ENCODE results near the gene NUP54.
A peak's percentile ranks its signal among the peaks of the same experiment; 100 is the strongest.

The NUP54 gene

DNA sequence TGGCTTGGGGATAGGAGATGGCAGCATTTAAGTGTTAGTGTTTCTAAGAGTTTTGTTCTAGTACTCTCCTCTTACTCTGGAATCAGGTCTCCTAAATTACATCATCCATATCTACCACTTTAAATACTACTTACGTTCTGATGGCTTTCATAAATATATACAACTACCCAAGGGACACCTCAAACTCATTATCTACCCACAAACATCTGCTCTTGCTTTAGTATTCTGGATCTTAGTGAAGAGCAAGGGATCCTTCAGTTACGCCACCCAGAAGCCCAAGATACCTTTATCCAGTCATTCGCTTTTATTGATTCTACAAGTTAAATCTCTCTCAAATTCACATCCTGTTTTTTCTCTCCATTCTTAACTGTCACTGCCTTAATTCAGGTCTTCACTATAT, 7.0 kb downstream of the NUP54 start:
- no peak for DNase-seq

- DNase-seq = no peak
Observed at GRCh38 chr4:76127754-76128153, 20.4 kb downstream of the NUP54 start.

- DNase-seq = no peak
Observed at GRCh38 chr4:76125816-76126215, 22.4 kb downstream of the NUP54 start.

DNA sequence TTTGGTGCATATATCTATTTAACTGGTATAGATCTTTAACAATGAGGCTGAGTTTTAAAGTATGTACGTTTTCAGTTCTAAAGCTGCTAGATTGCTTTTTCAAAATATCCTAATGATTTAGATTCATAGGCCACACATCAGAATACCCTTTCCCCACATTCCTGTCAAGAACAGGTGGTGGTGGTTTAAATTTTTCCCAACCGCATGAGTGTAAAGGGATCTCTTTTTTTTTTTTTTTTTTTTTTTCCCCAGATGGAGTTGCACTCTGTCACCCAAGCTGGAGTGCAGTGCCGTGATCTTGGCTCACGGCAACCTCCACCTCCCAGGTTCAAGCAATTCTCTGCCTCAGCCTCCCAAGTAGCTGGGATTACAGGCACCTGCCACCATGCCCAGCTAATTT, 28.0 kb downstream of the NUP54 start:
- no peak for DNase-seq

DNA sequence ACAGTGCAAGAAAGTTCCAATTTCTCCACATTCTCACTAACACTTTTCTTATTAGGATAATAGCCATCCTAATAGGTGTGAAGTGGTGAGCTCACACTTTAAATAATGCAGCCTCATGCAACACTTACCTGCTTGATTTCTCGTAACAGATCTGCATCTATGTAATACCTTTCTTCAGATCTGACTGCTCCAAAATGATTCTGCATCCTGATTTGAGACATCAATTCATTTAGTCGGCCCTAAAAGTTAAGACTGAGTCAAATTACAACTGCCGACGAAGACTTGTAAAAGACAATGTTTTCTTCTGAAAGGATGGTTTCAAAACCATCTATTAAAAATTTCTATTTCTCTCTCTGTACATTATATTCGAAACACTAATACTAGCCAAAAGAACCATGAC, 30.7 kb downstream of the NUP54 start:
- DNase-seq = no peak

GRCh38 chr4:76116821-76117220, 31.4 kb downstream of the NUP54 start:
- DNase-seq = no peak

DNA sequence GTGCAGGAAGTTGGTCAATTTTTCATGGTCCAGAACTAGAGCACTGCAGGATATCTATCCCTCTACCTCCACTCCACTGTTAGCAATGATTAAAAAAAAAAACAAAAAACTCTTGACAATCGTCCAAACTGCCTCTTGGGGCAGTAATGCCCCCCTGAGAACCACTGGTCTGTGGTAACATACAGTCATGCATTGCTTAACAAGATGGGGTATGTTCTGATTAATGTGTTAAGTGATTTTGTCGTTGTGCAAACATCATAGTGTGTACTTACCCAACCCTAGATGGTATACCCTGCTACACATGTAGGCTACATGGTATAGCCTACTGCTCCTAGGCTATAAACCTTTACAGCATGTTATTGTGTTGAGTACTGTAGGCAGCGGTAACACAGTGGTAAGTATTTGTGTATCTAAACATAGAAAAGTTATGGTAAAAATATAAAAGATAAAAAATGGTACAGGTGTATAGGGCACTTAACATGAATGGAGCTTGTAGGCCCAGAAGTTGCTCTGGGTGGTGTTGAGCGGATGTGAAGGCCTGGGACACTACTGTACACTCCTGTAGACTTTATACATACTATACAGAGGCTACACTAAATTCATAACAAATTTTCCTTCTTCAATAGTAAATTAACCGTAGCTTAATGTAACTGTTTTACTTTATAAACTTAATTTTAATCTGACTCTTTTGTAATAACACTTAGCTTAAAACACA, 39.6 kb downstream of the NUP54 start:
- no peak for DNase-seq

- no peak for DNase-seq
Observed at GRCh38 chr4:76106442-76106841, 41.8 kb downstream of the NUP54 start.

DNA sequence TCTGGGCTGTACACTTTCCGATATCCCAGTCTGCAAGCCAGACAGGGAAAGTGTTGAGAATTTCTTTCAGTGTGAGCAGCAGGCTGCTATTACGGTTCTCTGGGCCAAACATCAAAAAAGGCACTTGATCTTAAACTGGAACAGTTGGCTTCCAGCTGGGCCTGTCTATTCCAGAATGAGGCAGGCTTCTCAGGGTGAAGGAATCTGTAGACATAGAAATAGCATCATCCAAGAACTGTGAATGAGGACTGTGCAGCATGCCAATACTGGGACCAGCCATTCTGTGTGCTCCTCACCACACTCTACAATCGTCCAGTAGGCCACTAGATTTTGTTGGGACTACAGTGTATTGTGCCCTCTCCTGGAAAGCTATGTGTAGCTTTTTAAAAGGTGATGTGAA, 42.5 kb downstream of the NUP54 start:
- DNase-seq = peak; percentile 35

DNA sequence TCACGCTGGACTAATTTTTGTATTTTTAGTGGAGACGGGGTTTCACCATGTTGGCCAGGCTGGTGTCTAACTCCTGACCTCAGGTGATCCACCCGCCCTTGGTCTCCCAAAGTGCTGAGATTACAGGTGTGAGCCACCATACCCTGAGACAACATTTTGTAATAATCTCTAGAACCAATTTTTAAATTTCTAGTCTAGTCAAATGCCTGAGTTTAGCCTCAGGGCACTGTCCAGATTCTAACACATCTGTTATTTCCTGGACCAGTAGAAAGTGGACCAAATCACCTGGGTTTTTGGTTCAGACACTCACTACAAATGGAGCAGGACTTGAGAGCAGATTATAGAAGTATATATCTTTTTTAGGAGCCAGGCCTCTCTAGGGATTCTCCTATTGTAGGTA, 52.1 kb downstream of the NUP54 start:
- DNase-seq = no peak

DNA sequence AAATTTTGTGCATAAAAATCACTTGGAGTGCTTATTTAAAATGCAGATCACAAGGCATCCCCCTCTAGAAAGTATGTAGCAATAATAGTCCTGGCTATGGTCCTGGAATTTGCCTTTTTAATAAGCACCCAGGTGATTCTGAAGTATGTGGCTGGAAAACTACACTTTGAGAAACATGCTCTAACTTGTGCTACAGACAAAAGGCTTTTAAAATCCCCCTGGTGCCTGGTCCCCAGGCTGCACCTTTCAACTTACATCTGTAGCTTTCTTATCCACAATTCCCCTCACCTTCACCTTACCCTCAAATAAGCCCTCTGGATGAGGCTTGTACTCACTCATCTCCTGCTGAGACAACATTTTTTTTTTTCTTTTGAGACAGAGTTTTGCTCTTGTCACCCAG, 52.6 kb downstream of the NUP54 start:
- no peak for DNase-seq

GRCh38 chr4:76091052-76091451, 57.1 kb downstream of the NUP54 start:
- no peak for DNase-seq

DNA sequence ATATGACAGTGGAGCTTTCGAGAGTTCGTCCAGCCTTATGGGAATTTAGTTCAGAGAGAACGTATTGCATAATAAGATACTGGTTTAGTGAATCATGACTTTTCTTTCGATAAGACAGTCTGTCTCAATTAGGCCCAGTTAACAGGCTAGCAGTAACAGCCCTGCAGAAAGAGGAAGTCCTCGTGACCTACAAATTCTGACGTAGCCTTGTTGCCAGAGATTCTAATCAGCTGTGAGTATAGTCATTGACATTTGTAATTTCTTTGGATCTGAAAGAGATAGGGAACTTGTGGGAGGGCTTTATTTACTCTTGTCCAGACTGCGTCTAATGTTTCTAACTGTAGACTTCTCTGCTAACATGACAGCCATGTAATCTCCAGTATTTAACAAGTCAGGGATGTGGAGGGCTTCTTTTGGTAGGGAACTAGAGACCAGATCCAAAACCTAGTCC, 57.9 kb downstream of the NUP54 start:
- DNase-seq = peak; percentile 21

GRCh38 chr4:76088719-76089118, 59.5 kb downstream of the NUP54 start:
- no peak for DNase-seq

- peak; percentile 39 for DNase-seq
Observed at GRCh38 chr4:76087007-76087769, 61.0 kb downstream of the NUP54 start.

GRCh38 chr4:76084542-76084941, 63.7 kb downstream of the NUP54 start:
- no peak for DNase-seq

- DNase-seq = no peak
Observed at GRCh38 chr4:76083386-76083988, 64.7 kb downstream of the NUP54 start.

DNA sequence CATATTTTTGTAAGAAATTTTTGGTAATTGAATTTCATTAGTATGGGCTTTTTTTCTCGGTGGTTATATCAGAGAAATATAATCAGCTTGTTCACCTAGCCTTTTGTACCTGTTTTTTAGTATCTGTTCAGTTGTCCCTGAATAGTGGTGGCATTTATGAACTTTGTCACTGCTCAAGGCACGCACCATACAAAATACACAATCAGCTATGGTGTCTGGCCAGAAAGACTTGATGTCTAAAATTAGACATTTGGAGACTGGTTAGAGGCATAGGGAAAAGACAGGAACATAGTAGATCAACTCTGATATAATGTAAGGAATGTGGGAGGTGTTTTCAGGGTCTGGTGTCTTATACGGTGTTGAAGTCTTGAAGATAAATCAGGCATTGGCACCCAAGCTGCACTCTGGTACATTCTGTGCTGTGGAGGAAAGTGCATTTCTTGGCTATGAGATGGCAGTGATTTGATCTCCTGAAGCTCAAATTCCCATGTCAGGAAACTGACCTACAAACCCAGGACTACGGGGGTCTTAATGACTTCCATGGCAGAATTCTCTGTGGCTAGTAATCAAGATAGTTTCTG, 70.1 kb downstream of the NUP54 start:
- no peak for DNase-seq

DNA sequence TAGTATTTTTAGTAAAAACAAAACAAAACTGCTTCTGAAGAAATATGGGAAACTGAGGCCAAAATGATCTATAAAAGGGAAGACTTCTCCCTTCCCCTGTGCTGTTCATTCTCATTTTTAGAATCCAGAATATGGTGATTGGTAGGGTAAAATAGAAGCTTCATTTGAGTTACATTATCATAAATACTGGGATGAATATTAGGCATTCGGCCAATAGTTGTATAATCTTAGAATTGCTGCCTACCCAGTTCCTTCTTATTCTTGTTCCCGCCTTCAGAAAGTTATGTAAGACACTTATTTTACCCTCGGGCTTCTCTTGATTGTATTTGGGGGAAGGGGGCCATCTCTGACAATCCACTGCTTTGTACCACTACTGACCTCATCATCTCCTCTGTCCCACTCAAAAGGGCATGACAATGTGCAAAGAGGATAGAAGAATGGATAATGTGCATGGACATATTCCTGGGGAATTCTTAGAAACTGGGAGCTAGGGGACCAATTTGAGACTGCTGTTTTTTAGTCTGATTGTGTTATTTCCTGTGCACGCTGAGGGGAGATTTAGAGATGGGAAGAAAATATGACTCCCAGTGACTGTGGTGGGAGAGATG, 73.1 kb downstream of the NUP54 start:
- DNase-seq = no peak

DNA sequence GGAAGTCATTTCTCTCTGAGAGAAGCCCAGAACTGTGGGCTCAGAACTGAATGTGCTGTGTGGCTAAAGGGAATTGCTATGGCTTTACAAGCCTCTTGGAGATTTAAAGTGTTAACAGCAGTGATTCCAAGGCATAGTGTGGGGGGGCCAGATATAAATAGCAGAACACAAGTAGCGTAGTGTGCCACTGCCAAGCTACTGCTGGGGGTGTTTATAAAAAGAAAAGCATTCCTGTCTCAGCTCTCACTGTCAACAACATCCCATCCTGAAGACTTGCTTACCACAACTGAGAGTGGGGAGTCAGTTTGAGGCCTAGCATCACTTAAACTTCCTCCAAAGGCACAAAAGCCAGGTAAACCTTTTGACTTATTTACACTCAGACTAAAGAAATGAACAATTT, 73.7 kb downstream of the NUP54 start, which contains the start of gene ART3:
TSS of gene ART3 (plus strand) at position 242 of the 400 bp plus-strand sequence. CDS start 1,181 bp downstream, outside the sequence.
- DNase-seq = no peak

DNA sequence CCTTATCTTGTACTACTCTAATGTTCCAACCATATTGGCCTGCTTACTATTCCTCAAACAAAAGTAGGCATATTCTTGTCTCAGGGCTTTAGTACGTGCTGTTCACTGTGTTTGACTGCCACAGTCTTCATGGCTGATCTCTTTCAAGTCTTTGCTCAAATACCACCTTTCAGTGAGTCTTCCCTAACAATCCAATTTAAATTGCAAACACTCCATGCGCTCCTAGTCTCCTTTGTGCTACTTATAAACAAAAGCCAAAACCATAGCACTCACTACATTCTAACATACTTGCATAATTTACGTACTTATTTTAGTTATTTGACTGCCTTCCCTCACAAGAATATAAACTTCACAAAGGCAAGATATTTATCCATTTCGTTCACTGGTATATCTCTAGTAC, 75.4 kb downstream of the NUP54 start:
- DNase-seq = no peak

DNA sequence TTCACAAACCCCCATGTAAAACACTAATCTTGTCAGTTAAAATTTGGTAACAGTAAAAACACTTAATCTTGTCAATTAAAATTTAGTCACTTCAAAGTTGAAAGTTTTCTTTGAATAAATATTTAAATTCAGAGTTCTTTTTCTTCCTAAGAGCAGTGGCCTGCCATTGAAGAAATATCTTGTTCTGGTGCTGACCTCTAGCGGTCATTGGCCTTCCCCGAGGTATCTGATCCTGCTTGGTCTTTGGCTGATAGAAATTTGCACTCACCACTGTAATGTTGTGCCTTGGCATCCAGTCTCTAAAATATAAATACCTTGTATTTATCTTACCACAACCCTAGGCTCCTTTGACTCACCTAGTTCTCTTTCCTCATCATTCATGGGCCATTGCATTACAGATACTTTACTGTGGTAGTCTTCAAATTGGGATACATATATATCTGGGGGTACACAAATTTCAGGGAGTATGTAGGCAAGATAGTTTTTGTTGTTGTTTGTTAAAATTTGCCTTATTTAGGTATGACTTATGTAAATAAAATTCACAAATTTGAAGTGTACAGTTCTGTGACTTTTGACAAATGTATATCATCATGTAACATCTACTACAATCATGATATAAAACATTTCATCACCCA, 80.4 kb downstream of the NUP54 start:
- DNase-seq = peak; percentile 77

- DNase-seq = no peak
Observed at GRCh38 chr4:76066546-76066945, 81.7 kb downstream of the NUP54 start.

All from femur (tissue), 1 donor.